Thymus (tissue), 11 donors: ENCODE measurements around the gene SLC25A5. TPM values are rescaled to one million over a fixed set of nuclear protein-coding genes. Genes with fewer than 3 reads are reported as not detected.

ENCODE experiments used
- DNase-seq, 9 donors: peaks; one replicate each; pipeline ENCODE4 v3.0.0-alpha.2; 2013; ENCODE audit warnings: low spot score in 9 of 9, low read depth in 6 of 9, missing footprints in 1 of 9
- H3K27ac ChIP-seq, 2 donors: one replicate each; pipeline ENCODE4 v1.5.1; 2013; ENCODE audit warnings: control low read depth in 1 of 2, low read depth in 1 of 2, low read length in 1 of 2, mild to moderate bottlenecking in 1 of 2, moderate library complexity in 1 of 2
- H3K27me3 ChIP-seq, 2 donors: one replicate each; pipeline ENCODE4 v1.5.1; 2013; ENCODE audit warnings: low read length in 1 of 2; ENCODE audit not compliant: control insufficient read depth in 2 of 2, insufficient read depth in 1 of 2
- H3K36me3 ChIP-seq, 2 donors: one replicate each; pipeline ENCODE4 v1.5.1; 2013; ENCODE audit warnings: low read length in 1 of 2, mild to moderate bottlenecking in 1 of 2, moderate library complexity in 1 of 2; ENCODE audit not compliant: control insufficient read depth in 2 of 2, insufficient read depth in 2 of 2
- H3K4me1 ChIP-seq, 2 donors: one replicate each; pipeline ENCODE4 v1.5.1; 2013; ENCODE audit warnings: low read length in 2 of 2; ENCODE audit not compliant: control insufficient read depth in 2 of 2, insufficient read depth in 2 of 2
- H3K4me3 ChIP-seq, 2 donors: one replicate each; pipeline ENCODE4 v1.5.1; 2013; ENCODE audit warnings: low read length in 2 of 2, control low read depth in 1 of 2, mild to moderate bottlenecking in 1 of 2
- H3K9me3 ChIP-seq, 2 donors: one replicate each; pipeline ENCODE4 v1.5.1; 2013; ENCODE audit warnings: low read length in 1 of 2, mild to moderate bottlenecking in 1 of 2; ENCODE audit not compliant: control insufficient read depth in 2 of 2, insufficient read depth in 1 of 2
- WGBS: extraction: QIAGEN DNeasy Blood & Tissue Kit; methylation state at CpG from one replicate; pipeline ENCODE4 v1.1.7; 2013; 5-methylcytosine and 5-hydroxymethylcytosine counted together
- polyA plus RNA-seq: library from polyadenylated mRNA; stranded (reverse); fragments of 200-250 nt; gene quantifications from one replicate; pipeline ENCODE4 v1.2.3, GENCODE V29; 2013
- total RNA-seq: library from RNA; stranded (reverse); fragments of 120-200 nt; gene quantifications from one replicate; pipeline ENCODE4 v1.2.4, GENCODE V29; 2013
- donor health status: healthy.

The SLC25A5 gene
- total and polyA plus RNA-seq, 2 donors: 237 to 279 TPM

DNA sequence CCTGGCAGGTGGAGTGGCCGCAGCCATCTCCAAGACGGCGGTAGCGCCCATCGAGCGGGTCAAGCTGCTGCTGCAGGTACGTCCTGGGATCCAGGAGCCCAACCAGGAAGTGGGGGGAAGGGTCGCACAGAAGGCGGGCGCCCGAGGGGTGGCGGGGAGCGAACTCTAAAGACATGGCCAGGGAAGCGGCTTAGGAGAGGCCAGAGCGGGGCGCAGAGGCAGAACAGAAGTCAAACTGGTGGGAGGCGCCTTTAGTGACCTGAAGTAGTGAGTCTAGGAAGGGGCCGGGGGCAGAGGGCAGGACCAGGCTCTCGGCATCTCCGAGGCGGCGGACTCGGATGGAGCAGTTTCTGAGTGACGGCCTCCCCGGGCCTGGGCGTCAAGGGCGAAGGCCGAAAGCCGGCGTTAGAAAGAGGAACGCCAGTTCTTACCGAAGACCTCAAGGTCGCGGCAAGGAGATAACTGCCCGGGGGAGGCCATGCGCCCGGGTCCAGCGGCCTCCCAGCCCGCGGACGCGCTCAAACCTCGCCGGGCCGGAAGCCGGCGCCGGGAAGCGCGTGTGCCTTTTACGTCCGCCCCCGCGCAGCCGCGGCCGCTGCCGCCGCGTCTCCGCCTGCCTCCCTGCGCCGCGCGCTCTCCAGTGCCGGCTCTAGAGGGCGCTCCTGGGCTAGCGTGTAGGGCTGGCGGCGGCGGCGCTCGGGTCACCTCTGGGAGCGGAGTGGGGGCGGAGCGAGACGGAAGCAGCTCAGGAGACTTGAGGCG is 488 bp downstream of the SLC25A5 start:
- H3K36me3 ChIP-seq: peaks cover 13 to 21% of the 10 kb centered on the region in 2 donors
- under 1% methylated on average over 78 of the region's 78 CpGs for WGBS
- peak; percentile 37 to 92 (median 83) for DNase-seq
- peaks cover 0 to 6% of the 10 kb centered on the region in 2 donors for H3K4me1 ChIP-seq
- H3K27me3 ChIP-seq: no peaks in the 10 kb centered on the region
- H3K4me3 ChIP-seq: peak overlapping the region; percentile 70 to 85
- no peaks in the 10 kb centered on the region for H3K9me3 ChIP-seq
- peak overlapping the region; percentile 94 to 95 for H3K27ac ChIP-seq

GRCh38 chrX:119469313-119469635 is 1.0 kb downstream of the SLC25A5 start:
- Histone ChIP-seq H3K9me3 (no peaks in the 10 kb centered on the region), H3K27me3 (no peaks in the 10 kb centered on the region), H3K4me1 (peaks cover 0 to 6% of the 10 kb centered on the region in 2 donors), H3K27ac (peak overlapping the region; percentile 47 to 53), H3K4me3 (peak overlapping the region; percentile 70 to 85), H3K36me3 (peaks cover 13 to 21% of the 10 kb centered on the region in 2 donors)
- DNase-seq: no peak
- 5% methylated on average over 8 of the region's 8 CpGs for WGBS

DNA sequence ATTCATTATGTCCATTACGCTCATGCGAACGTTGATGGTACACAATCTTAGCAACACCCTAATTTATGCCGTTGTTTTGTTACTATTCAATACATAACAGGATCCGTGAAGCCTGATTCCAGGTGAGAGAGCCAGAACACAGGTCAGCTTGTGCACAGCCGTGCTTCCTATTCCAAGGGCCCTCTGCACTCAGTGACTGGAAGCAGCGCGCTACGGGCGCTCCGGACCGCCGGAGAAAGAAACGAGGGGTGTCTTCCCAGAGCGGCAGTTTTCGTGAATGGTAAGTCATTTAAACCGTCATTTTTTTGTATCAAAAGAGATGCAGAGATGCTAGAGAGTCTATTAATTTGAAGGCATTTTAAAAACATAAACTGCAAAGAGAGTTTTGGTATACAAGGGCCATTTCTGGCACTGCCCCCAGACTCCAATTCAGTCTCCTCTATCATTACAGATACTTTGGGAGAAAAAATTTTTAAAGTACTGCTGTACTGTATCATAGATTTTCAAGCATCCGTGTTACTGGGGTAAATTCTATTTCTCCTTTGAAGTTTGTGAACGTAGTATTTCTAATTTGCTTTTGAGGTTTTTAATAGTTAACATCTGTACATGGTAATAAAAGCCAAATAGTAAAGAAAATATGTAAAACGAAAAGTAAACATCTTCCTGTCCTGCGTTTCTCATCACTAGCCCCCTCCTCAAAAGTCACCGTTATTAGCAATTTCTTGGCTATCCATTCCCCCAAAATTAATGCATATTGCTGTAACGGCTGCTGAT is 6.6 kb downstream of the SLC25A5 start:
- Histone ChIP-seq H3K9me3 (no peaks in the 10 kb centered on the region), H3K27ac (no peak overlapping the region), H3K27me3 (no peaks in the 10 kb centered on the region), H3K36me3 (peaks cover 13 to 17% of the 10 kb centered on the region in 2 donors), H3K4me1 (no peaks in the 10 kb centered on the region), H3K4me3 (no peak overlapping the region)
- DNase-seq: no peak
- 96% methylated on average over 23 of the region's 23 CpGs for WGBS

- no peak overlapping the region for H3K27ac ChIP-seq
- H3K27me3 ChIP-seq: no peaks in the 10 kb centered on the region
- 91% methylated on average over 11 of the region's 11 CpGs for WGBS
- no peak for DNase-seq
- H3K4me3 ChIP-seq: no peak overlapping the region
- H3K9me3 ChIP-seq: no peaks in the 10 kb centered on the region
- H3K4me1 ChIP-seq: no peaks in the 10 kb centered on the region
- peaks cover 6 to 10% of the 10 kb centered on the region in 2 donors for H3K36me3 ChIP-seq
These were observed 7.3 kb downstream of the SLC25A5 start for GRCh38 chrX:119475389-119476101.

DNA sequence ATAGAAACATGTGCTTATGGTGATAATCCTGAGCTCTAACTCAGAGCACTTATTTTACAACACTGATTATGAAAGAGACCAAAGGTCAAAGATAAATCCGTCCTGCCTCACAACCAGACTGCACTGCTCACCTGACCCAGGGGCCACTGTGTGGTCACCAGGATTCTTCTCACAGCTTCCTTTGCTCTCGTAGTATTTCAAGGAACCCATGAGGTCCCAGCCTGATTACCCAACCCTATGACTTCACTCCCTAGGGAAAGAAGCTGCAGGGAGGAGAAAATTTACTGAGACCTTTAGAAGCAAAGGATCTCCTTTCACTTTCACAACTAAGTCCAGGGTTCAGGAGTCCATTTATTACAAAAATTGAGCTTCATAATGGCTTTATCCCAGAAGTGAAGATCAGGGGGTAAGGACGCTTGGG is 9.6 kb downstream of the SLC25A5 start:
- Histone ChIP-seq H3K4me1 (peaks cover 0 to 12% of the 10 kb centered on the region in 2 donors), H3K4me3 (no peak overlapping the region), H3K9me3 (no peaks in the 10 kb centered on the region), H3K36me3 (no peaks in the 10 kb centered on the region), H3K27me3 (no peaks in the 10 kb centered on the region), H3K27ac (no peak overlapping the region)
- 97% methylated on average over 3 of the region's 3 CpGs for WGBS
- DNase-seq: no peak

DNA sequence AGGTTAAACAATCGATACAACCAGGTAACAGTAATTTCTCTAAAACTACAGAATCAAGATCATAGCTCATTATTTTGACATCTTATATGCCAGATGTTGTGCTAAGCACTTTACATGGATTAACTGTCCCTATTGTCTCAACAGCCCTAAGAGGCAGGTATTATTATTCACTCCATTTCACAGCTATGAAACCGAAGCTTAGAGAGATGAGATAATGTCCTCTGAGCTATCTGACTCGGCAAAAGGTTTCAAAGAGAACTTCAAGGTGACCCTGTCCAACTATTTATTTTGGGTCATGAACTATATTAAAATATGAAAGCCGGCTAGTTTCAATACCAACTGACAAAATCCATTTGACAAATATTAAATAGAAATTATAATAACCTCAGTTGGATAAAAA is 10.3 kb downstream of the SLC25A5 start:
- Histone ChIP-seq H3K4me1 (peaks cover 0 to 14% of the 10 kb centered on the region in 2 donors), H3K36me3 (no peaks in the 10 kb centered on the region), H3K9me3 (no peaks in the 10 kb centered on the region), H3K4me3 (no peak overlapping the region), H3K27ac (no peak overlapping the region), H3K27me3 (no peaks in the 10 kb centered on the region)
- no peak for DNase-seq
- 97% methylated on average over 4 of the region's 4 CpGs for whole genome bisulfite sequencing

DNA sequence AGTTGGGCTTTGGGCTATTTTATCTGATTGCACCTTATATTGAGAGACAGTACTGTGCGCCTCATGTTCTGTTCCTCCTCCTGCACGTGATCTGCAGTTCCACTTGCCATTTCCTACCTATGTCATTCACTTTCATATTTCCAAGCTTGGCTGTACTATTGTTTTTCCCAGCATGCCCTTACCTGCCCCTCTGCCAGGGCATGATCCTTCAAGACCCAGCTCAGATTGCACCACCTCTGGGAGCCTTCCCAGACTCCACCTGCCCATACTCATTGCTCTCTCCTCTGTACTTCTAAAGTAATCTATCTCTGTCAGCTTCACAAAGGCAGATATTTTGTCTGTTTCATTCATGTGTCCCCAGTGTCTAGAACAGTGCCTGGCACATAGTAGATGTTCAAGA is 11.6 kb downstream of the SLC25A5 start:
- H3K4me3 ChIP-seq: no peak overlapping the region
- no peak for DNase-seq
- H3K4me1 ChIP-seq: peaks cover 0 to 14% of the 10 kb centered on the region in 2 donors
- H3K9me3 ChIP-seq: no peaks in the 10 kb centered on the region
- no peak overlapping the region for H3K27ac ChIP-seq
- no peaks in the 10 kb centered on the region for H3K27me3 ChIP-seq
- no peaks in the 10 kb centered on the region for H3K36me3 ChIP-seq
- WGBS: 94% methylated on average over 2 of the region's 2 CpGs

GRCh38 chrX:119481323-119481801 is 13.1 kb downstream of the SLC25A5 start:
- Histone ChIP-seq H3K4me1 (peaks cover 0 to 14% of the 10 kb centered on the region in 2 donors), H3K36me3 (no peaks in the 10 kb centered on the region), H3K27me3 (no peaks in the 10 kb centered on the region), H3K9me3 (no peaks in the 10 kb centered on the region), H3K27ac (no peak overlapping the region), H3K4me3 (no peak overlapping the region)
- DNase-seq: no peak
- WGBS: 95% methylated on average over 4 of the region's 4 CpGs

GRCh38 chrX:119482041-119482440 is 13.8 kb downstream of the SLC25A5 start:
- DNase-seq: no peak
- H3K4me1 ChIP-seq: peaks cover 0 to 14% of the 10 kb centered on the region in 2 donors
- H3K27ac ChIP-seq: no peak overlapping the region
- no peaks in the 10 kb centered on the region for H3K9me3 ChIP-seq
- H3K36me3 ChIP-seq: no peaks in the 10 kb centered on the region
- H3K27me3 ChIP-seq: no peaks in the 10 kb centered on the region
- 54% methylated on average over 10 of the region's 10 CpGs for WGBS
- H3K4me3 ChIP-seq: no peak overlapping the region
